WI38 (cell line): Measurements from ENCODE around the gene TMEM204.

Source experiments
- H3K4me3 ChIP-seq: 2 replicates; pipeline ENCODE4 v1.5.1; 2011; ENCODE audit warnings: low read depth, mild to moderate bottlenecking, control low read depth, low read length
- TF ChIP-seq, protein P1 (sequence below): IDR thresholded peaks from 2 replicates; pipeline ENCODE4 v1.5.1; 2012; ENCODE audit warnings: low read depth, mild to moderate bottlenecking, control low read depth, low read length

Gene TMEM204

DNA sequence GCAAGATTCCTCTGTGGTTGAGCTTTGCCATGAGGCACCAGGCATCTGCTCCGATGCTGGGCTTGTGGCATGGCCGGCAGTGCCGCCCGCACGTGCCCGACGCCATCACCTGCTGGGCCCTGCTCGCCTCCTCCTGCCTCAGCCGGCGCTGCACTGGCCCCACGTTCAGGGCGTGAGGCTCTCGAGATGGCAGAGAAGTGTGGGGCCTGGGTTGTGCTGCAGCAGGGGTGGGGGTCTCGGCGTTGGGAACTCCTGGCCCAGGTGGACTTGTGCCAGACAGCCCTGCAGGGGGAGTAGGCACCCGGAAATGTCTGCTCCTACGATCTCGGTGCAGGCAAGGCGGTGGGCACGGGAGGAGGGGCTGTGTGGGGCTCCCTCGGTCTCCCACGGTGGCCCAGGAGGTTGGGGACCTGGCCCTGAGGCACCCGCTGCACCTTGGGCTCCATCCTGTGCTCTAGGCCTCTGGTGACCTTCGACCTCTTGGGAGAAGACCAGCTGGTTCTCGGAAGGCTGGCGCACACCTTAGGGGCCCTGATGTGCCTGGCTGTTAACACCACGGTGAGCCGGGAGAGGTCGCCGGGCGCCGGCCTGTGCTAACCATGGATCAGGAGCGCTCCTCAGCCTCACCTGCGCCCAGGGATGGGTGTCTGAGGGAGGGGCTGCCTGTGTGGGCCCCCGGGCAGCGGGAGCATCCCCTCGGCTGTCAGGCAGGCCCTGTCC lies 26.8 kb upstream of the TMEM204 start:
- H3K4me3 ChIP-seq: no peak overlapping the region
- TF ChIP-seq, protein P1, sequence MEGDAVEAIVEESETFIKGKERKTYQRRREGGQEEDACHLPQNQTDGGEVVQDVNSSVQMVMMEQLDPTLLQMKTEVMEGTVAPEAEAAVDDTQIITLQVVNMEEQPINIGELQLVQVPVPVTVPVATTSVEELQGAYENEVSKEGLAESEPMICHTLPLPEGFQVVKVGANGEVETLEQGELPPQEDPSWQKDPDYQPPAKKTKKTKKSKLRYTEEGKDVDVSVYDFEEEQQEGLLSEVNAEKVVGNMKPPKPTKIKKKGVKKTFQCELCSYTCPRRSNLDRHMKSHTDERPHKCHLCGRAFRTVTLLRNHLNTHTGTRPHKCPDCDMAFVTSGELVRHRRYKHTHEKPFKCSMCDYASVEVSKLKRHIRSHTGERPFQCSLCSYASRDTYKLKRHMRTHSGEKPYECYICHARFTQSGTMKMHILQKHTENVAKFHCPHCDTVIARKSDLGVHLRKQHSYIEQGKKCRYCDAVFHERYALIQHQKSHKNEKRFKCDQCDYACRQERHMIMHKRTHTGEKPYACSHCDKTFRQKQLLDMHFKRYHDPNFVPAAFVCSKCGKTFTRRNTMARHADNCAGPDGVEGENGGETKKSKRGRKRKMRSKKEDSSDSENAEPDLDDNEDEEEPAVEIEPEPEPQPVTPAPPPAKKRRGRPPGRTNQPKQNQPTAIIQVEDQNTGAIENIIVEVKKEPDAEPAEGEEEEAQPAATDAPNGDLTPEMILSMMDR: no peak

DNA sequence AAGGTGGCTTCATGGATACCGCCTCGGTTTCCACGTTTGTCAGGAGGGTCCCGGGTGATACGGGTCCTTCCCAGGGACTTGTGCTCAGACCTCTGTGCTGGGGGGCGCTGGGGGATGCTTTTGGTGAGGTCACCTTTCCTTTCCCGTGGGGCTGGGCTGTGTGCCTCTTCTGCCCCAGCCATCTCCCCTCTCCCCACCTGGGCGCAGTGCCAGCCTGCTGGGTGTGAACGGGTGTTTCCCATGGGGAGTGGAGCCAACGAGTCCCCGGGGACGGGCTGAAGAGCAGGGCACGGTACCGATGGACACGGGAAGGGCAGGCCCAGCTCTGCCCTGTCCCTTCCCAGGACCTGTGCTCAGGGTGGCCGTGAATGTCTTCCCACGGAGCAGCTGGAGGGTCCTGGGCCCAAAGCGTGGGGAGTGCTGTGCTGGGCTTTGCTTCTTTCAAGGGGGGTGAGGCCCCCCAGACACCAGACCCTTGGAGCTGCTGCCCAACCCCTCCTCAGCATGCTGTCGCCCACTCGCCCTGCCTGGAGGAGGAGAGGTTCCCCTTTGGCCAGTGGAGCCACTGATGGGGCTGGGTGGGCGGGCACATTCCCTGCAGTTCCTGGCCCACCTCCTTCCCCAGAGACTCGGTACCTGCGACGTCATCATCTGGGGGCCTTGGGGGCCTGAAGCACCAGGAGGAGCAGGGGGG lies 24.8 kb upstream of the TMEM204 start:
- TF ChIP-seq, protein P1: no peak
- no peak overlapping the region for H3K4me3 ChIP-seq

DNA sequence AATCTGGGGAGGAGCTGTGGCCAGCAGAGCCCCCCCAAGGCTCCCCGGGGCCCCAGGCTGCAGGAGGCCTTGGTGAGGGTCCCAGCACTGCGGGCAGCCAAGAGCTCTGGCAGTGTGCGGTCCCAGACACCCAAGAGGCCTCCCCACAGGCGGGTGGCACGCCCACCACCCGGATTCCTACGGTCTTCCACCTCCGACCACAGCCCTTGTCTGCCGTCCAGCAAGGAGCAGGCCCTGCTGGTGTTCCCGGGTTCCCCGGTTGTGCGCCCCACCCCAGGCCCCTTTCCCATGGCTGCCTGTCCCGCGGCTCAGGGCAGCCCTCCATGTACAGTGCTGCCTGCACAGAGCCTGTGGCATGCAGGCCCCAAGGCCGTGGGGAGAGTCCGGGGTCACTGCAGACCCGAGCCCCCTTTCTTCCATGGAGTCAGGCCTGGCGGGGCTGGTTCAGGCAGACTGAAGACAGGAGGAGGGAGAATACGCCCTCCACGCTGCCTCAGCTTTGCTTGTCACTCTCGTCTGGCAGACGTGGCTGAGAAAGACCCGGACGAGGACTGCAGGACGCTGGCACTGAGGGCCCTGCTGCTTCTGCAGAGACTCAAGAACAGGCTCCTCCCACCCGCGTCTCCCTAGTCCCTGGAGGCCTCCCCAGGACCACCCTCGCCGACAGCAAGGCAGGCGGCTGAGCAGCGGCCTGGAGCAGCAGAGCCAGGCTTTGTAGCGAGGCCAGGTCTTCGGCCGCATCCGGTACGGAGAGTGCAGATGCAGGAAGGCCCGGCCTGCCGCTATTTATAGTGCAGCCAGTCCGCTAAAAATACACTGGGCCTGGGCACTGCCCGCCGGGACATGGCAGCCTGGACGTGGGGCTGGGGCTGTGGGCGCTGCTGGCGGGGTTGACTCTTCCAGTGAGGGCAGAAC lies 23.9 kb upstream of the TMEM204 start:
- H3K4me3 ChIP-seq: no peak overlapping the region
- TF ChIP-seq, protein P1: no peak

DNA sequence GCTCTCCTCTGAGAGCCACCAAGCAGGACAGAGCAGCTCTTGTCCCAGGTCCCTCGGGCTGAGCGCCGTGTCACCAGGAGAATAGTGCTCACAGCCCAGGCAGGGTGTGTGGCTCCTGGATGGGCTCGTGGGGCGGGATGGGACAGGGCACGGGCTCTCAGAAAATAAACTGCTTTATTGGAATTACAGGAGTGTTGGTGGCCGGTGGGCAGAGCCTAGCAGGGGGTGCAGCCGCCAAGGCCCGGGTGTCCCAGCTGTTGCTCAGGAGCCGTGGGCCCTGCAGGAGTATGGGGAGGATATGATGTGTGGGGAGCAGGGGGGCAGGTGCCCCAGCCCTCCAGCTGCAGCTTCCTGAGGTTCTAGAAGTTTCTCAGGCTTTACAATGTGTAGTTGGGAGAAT lies 23.2 kb upstream of the TMEM204 start:
- no peak overlapping the region for H3K4me3 ChIP-seq
- TF ChIP-seq, protein P1: no peak

GRCh38 chr16:1510941-1511351 lies 22.5 kb upstream of the TMEM204 start:
- H3K4me3 ChIP-seq: no peak overlapping the region
- TF ChIP-seq, protein P1: no peak

DNA sequence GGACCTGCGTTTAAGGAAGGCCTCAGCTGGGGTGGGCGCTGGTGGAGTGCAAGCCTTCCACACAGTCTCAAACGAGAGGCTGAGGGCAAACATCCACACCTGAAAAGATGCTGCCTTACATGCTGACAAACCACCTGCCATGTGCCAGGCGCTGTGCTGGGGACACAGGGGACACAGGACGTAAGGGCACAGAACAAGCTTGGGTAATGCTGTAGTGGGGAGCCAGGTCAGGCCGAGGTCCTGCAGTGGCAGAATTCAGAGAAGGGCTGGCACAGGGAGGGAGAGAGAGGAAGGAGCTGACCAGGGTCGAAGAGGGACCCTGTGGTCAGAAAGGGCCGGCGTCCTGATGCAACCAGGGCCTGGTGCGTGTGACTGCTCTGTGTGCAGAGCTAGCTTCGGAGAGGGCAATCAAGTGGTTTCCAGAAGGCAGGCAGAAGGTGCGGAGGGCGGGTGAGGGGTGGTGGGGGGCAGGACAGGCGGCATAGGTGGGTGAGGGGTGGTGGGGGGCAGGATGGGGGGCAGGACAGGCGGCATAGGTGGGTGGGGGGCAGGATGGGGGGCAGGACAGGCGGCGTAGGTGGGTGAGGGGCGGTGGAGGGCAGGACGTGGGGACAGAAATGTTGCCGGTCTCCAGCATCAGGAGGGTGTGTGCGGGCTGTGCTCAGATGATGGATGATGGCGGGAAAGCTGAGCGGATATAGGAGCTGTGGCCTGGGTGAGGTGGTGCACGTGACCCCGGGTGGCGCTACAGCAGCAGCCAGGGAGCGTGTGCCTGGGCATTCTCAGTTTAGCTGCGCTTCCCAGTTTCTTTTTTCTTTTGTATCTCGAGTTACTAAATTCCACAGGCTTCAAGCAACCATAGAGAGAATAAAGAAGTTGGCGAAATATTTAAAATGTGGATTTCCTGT lies 21.6 kb upstream of the TMEM204 start:
- TF ChIP-seq, protein P1: no peak

More for the DNA sequence above, 21.6 kb upstream of the TMEM204 start:
- no peak overlapping the region for H3K4me3 ChIP-seq
